Body of pancreas (tissue), 4 donors: ENCODE measurements around the gene PMPCA. TPM values are rescaled to one million over a fixed set of nuclear protein-coding genes. Genes with fewer than 3 reads are reported as not detected.

Experiments used
- ATAC-seq: fragments of 150-250 bp; one replicate; pipeline ENCODE4 v1.9.1; 2016
- DNase-seq, 4 donors: peaks; one replicate each; pipeline ENCODE4 v3.0.0-alpha.2; 2019
- H3K27ac ChIP-seq, 4 donors: fragments of 200-600 bp; sonication (generic); 1 replicate in 3 of 4; 2 replicates in 1 of 4; pipeline versions ENCODE4 v1.5.1 to v1.6.1; 2016 to 2019; ENCODE audit warnings: mild to moderate bottlenecking in 1 of 4, mixed read lengths in 1 of 4, moderate library complexity in 1 of 4
- H3K27me3 ChIP-seq, 2 donors: fragments of 200-600 bp; sonication (generic); one replicate each; pipeline ENCODE4 v1.6.0; 2016; ENCODE audit warnings: mild to moderate bottlenecking in 1 of 2
- H3K36me3 ChIP-seq, 2 donors: fragments of 200-600 bp; sonication (generic); replicated peaks in 1 of 2; 2 replicates each; pipeline ENCODE4 v1.5.1; 2016; ENCODE audit warnings: low read depth in 2 of 2; ENCODE audit not compliant: insufficient read depth in 1 of 2
- H3K4me1 ChIP-seq: fragments of 200-600 bp; sonication (generic); one replicate; pipeline ENCODE4 v1.6.0; 2016
- H3K4me3 ChIP-seq, 2 donors: fragments of 200-600 bp; sonication (generic); 1 replicate in 1 of 2; 2 replicates in 1 of 2; pipeline ENCODE4 v1.5.1; 2016 to 2019
- H3K9me3 ChIP-seq, 3 donors: fragments of 200-600 bp; sonication (generic); 1 replicate in 2 of 3; 2 replicates in 1 of 3; pipeline ENCODE4 v1.5.1; 2016
- CTCF ChIP-seq, 7 experiments: fragments of 450-650 bp in 4 of 7; fragments of 200-600 bp in 3 of 7; sonication (generic) in 3 of 7; IDR thresholded peaks; one replicate each; pipeline ENCODE4 v1.5.1; 2016 to 2019; ENCODE audit warnings: antibody characterized with exemption in 7 of 7
- POLR2A ChIP-seq, 3 donors: fragments of 450-650 bp; IDR thresholded peaks; one replicate each; pipeline ENCODE4 v1.6.1; 2016; ENCODE audit warnings: antibody characterized with exemption in 3 of 3, mild to moderate bottlenecking in 2 of 3
- WGBS, 2 donors: methylation state at CpG; one replicate each; pipeline ENCODE4 v1.1.5; 2017; 5-methylcytosine and 5-hydroxymethylcytosine counted together
- intact Hi-C: fragments of 100-400 bp; cut with DNase I; formaldehyde crosslinking; loops from one replicate; pipeline ENCODE4 v1.15.1; 2023
- total RNA-seq, 2 donors: library from RNA; depleted of rRNA; stranded (reverse); fragments of >200 nt; gene quantifications; one replicate each; pipeline ENCODE4 v1.1.0, GENCODE V29; 2016

PMPCA gene
- total RNA-seq, 2 donors from 2014 or later, result 23.6 to 25.1 TPM

DNA sequence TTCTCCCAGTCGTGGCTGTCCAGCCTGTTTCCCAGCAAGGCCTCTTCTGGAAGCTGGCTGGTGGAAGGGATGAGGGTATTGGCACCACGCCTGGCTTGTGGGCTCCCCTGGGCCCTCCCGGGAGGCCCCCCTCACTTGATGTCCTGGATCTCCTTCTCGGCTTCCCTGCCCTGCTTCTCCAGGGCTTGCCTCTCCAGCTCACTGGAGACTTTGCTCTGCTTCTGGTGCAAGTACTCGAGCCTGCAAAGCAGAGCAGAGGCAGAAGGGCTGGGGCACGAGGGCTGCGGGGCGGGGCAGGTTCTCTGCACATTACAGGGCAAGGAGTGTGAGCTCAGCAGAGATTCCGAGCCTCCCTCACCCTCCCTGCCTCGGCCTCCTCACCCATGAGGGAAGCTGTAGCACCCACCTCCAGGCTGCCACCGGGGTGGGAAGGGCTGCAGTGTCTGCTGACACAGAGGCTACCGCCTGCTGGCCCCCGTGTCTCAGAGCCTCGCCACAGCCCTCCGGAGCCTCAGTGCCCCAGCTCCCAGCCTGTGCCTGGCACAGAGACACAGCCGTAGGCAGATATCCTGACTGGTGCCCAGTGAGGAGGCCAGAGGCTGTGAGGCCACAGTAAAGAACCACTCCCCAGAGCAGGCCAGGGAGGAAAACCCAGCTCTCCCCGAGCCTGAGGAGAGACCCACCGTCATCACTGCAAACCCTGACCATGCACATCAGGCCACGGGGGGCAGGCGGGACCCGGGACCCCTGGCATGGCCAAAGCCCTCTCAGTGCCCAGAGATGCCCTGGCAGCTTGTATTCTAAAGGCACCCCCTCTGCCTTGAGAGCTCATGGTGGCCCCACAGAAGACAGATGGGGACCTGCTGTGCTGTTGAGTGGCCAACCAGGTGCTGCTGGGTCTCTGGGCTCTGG, 17.7 kb upstream of the PMPCA start:
- peaks cover 0 to 40% of the 10 kb centered on the region in 2 donors for H3K36me3 ChIP-seq
- 86 to 90% methylated on average over 2 to 19 of the region's 21 CpGs for WGBS, 2 donors
- DNase-seq, result no peak

DNA sequence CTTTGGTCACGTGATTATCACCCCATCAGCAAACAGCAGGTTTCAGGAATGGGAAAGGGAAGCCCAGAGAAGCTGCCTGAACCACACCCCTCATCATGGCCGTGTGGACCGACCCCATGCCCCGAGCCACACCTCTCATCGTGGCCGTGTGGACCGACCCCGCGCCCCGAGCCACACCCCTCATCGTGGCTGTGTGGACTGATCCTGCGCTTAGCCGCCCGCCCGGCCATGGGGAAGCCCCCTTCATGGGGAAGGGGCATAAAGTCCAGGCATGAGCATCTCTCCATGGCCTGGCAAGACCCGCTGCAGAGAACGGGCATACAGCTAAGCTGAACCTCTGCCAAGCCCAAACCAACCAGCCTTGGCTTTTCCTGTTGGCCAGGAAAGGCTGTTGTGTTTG, 16.9 kb upstream of the PMPCA start:
- no peak overlapping the region for H3K4me3 ChIP-seq
- H3K36me3 ChIP-seq, result peaks cover 0 to 36% of the 10 kb centered on the region in 2 donors
- peaks cover 9% of the 10 kb centered on the region for H3K4me1 ChIP-seq
- H3K27ac ChIP-seq, result no peak overlapping the region
- no peaks in the 10 kb centered on the region for H3K27me3 ChIP-seq
- WGBS, 2 donors, result 87 to 91% methylated on average over 10 to 17 of the region's 17 CpGs
- TF ChIP-seq POLR2A (IDR thresholded peaks at IDR 0.05) (no peak), CTCF (IDR thresholded peaks at IDR 0.05) (no peak)
- ATAC-seq (no peak), DNase-seq (no peak)
- intact Hi-C loops, result no loop called here
- H3K9me3 ChIP-seq, result no peaks in the 10 kb centered on the region

More for the DNA sequence above, 17.7 kb upstream of the PMPCA start:
- Histone ChIP-seq H3K4me3 (no peak overlapping the region), H3K9me3 (no peaks in the 10 kb centered on the region), H3K27me3 (no peaks in the 10 kb centered on the region), H3K4me1 (peaks cover 1% of the 10 kb centered on the region), H3K27ac (no peak overlapping the region)
- no peak for TF ChIP-seq POLR2A (IDR thresholded peaks at IDR 0.05)
- TF ChIP-seq CTCF (IDR thresholded peaks at IDR 0.05), result no peak
- no peak for ATAC-seq
- intact Hi-C loops, result no loop called here

DNA sequence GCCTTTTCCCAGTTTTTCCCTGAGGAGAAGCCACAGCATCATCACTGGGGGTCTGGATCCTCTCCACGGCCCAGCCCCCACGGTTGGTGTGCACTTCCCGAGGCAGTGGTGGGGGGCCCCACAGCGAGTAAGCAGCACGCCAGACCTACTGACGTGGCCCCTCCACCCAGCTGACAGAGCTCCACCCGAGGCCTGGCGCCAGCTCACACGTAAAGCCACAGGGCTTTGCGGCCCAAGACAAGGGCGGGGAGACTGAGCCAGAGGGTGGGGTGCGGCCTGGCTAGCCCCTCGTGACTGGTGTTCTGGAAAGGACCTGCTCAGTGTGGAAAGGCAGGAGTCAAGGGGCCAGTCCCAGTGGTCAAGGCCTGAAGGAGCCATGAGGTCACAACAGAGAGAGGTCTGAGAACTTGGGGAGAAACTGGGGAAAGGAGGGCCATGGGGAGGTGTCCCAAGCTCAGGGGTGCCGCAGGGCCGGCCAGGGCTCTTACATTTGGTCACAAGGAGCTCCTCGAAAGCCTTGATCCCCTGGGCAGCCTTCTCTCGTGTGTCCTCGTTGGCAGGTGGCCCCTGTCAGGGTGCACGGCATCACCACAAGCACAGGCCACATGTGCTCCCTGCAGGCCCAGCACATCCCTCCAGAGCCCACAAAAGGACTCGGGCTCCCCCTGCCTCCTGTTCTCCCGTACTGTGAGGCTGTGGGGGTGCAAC, 16.0 kb upstream of the PMPCA start:
- H3K4me1 ChIP-seq, result peaks cover 18% of the 10 kb centered on the region
- TF ChIP-seq POLR2A (IDR thresholded peaks at IDR 0.05) (no peak), CTCF (IDR thresholded peaks at IDR 0.05) (no peak)
- DNase-seq, result no peak
- no peak overlapping the region for H3K4me3 ChIP-seq
- 93 to 97% methylated on average over 11 to 19 of the region's 21 CpGs for WGBS, 2 donors
- no peaks in the 10 kb centered on the region for H3K27me3 ChIP-seq
- ATAC-seq, result no peak
- no peaks in the 10 kb centered on the region for H3K9me3 ChIP-seq
- intact Hi-C loops, result no loop called here
- H3K36me3 ChIP-seq, result peaks cover 0 to 36% of the 10 kb centered on the region in 2 donors
- no peak overlapping the region for H3K27ac ChIP-seq

DNA sequence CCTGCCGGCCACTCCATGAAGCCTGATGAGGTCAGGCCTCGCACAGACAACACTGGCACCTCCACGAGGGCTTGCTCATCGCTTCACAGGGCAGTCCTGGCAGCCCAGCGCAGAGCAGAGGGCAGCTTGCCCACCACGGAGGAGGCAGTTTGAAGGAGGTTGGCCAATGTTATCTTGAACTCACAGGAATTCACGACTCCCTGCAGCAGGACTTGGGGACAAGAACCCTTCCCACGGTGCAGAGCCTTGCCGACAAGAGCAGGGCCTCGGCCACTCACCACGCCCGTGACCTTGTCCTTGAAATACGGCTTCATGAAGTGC, 15.5 kb upstream of the PMPCA start:
- peaks cover 19% of the 10 kb centered on the region for H3K4me1 ChIP-seq
- DNase-seq (no peak), ATAC-seq (no peak)
- 77 to 83% methylated on average over 6 to 8 of the region's 13 CpGs for WGBS, 2 donors
- no peaks in the 10 kb centered on the region for H3K27me3 ChIP-seq
- H3K27ac ChIP-seq, result no peak overlapping the region
- TF ChIP-seq POLR2A (IDR thresholded peaks at IDR 0.05), result no peak
- no peak for TF ChIP-seq CTCF (IDR thresholded peaks at IDR 0.05)
- H3K9me3 ChIP-seq, result no peaks in the 10 kb centered on the region
- no peak overlapping the region for H3K4me3 ChIP-seq
- H3K36me3 ChIP-seq, result peaks cover 0 to 36% of the 10 kb centered on the region in 2 donors
- intact Hi-C loops, result no loop called here
